ENCODE measurements around the gene PCID2. TPM values are rescaled to one million over a fixed set of nuclear protein-coding genes. Genes with fewer than 3 reads are reported as not detected.

PCID2 gene
- total and polyA plus RNA-seq, 2 of the 13 experiments (the other 11 are each of a cell fraction or from before 2014, with no cell fraction given), result 65.0 to 111 TPM

- TF ChIP-seq ZBTB40 (IDR thresholded peaks at IDR 0.05), result peak; percentile 60
- TF ChIP-seq ZBTB40 (CRISPR knock-in tag; IDR thresholded peaks at IDR 0.05), result peak; percentile 99
- TF ChIP-seq SP5 (CRISPR knock-in tag; IDR thresholded peaks at IDR 0.05; ENCODE audit: borderline replicate concordance, low read depth), result peak; percentile 61; the same call in 1 of the 2 replicates
- peak; percentile 38; the same call in 1 of the 2 replicates for TF ChIP-seq FOSL2 (CRISPR knock-in tag; IDR thresholded peaks at IDR 0.05)
- no peak for TF ChIP-seq AKAP8 (CRISPR knock-in tag; IDR thresholded peaks at IDR 0.05)
- TF ChIP-seq, protein P1, sequence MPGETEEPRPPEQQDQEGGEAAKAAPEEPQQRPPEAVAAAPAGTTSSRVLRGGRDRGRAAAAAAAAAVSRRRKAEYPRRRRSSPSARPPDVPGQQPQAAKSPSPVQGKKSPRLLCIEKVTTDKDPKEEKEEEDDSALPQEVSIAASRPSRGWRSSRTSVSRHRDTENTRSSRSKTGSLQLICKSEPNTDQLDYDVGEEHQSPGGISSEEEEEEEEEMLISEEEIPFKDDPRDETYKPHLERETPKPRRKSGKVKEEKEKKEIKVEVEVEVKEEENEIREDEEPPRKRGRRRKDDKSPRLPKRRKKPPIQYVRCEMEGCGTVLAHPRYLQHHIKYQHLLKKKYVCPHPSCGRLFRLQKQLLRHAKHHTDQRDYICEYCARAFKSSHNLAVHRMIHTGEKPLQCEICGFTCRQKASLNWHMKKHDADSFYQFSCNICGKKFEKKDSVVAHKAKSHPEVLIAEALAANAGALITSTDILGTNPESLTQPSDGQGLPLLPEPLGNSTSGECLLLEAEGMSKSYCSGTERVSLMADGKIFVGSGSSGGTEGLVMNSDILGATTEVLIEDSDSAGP (CRISPR knock-in tag; IDR thresholded peaks at IDR 0.05; ENCODE audit: borderline replicate concordance), result peak; percentile 69
- TF ChIP-seq, protein P2, sequence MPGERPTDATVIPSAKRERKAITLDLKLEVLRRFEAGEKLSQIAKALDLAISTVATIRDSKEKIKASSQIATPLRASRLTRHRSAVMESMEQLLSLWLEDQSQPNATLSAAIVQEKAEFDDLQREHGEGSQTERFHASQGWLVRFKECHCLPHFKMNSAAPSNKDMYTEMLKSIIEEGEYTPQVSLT (CRISPR knock-in tag; IDR thresholded peaks at IDR 0.05; ENCODE audit: borderline replicate concordance, low read depth), result no peak; the same call in 1 of the 2 replicates
- TF ChIP-seq SRY (CRISPR knock-in tag; IDR thresholded peaks at IDR 0.05), result peak; percentile 49; the same call in 1 of the 2 replicates
- TF ChIP-seq, protein P3, sequence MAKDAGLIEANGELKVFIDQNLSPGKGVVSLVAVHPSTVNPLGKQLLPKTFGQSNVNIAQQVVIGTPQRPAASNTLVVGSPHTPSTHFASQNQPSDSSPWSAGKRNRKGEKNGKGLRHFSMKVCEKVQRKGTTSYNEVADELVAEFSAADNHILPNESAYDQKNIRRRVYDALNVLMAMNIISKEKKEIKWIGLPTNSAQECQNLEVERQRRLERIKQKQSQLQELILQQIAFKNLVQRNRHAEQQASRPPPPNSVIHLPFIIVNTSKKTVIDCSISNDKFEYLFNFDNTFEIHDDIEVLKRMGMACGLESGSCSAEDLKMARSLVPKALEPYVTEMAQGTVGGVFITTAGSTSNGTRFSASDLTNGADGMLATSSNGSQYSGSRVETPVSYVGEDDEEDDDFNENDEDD (CRISPR knock-in tag; IDR thresholded peaks at IDR 0.05; ENCODE audit: borderline replicate concordance), result peak; percentile 88; the same call in 1 of the 2 replicates
- TF ChIP-seq, protein P4, sequence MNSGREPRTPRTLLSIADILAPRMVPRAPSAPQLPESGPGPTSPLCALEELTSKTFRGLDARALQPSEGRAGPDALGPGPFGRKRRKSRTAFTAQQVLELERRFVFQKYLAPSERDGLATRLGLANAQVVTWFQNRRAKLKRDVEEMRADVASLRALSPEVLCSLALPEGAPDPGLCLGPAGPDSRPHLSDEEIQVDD (CRISPR knock-in tag; IDR thresholded peaks at IDR 0.05; ENCODE audit: borderline replicate concordance), result 0 out of 2 replicates have a peak, but pooled peaks have one; percentile 41
- TF ChIP-seq, protein P5, sequence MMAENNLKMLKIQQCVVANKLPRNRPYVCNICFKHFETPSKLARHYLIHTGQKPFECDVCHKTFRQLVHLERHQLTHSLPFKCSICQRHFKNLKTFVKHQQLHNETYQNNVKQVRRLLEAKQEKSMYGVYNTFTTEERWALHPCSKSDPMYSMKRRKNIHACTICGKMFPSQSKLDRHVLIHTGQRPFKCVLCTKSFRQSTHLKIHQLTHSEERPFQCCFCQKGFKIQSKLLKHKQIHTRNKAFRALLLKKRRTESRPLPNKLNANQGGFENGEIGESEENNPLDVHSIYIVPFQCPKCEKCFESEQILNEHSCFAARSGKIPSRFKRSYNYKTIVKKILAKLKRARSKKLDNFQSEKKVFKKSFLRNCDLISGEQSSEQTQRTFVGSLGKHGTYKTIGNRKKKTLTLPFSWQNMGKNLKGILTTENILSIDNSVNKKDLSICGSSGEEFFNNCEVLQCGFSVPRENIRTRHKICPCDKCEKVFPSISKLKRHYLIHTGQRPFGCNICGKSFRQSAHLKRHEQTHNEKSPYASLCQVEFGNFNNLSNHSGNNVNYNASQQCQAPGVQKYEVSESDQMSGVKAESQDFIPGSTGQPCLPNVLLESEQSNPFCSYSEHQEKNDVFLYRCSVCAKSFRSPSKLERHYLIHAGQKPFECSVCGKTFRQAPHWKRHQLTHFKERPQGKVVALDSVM (CRISPR knock-in tag; IDR thresholded peaks at IDR 0.05), result 0 out of 2 replicates have a peak, but pooled peaks have one; percentile 38
- no peak for TF ChIP-seq REL (CRISPR knock-in tag; conservative IDR thresholded peaks at IDR 0.05)
Observed at GRCh38 chr13:113157929-113158747, 50.3 kb downstream of the PCID2 start, which contains the start of gene PROZ (continued).

Measured in HepG2 (cell line).